Body of pancreas (tissue), 4 donors: Measurements from ENCODE around the gene ADCY6. TPM values are rescaled to one million over a fixed set of nuclear protein-coding genes. Genes with fewer than 3 reads are reported as not detected.

Experiments used
- ATAC-seq: fragments of 150-250 bp; one replicate; pipeline ENCODE4 v1.9.1; 2016
- DNase-seq, 4 donors: peaks; one replicate each; pipeline ENCODE4 v3.0.0-alpha.2; 2019
- H3K27ac ChIP-seq, 4 donors: fragments of 200-600 bp; sonication (generic); 1 replicate in 3 of 4; 2 replicates in 1 of 4; pipeline versions ENCODE4 v1.5.1 to v1.6.1; 2016 to 2019; ENCODE audit warnings: mild to moderate bottlenecking in 1 of 4, mixed read lengths in 1 of 4, moderate library complexity in 1 of 4
- H3K27me3 ChIP-seq, 2 donors: fragments of 200-600 bp; sonication (generic); one replicate each; pipeline ENCODE4 v1.6.0; 2016; ENCODE audit warnings: mild to moderate bottlenecking in 1 of 2
- H3K36me3 ChIP-seq, 2 donors: fragments of 200-600 bp; sonication (generic); replicated peaks in 1 of 2; 2 replicates each; pipeline ENCODE4 v1.5.1; 2016; ENCODE audit warnings: low read depth in 2 of 2; ENCODE audit not compliant: insufficient read depth in 1 of 2
- H3K4me1 ChIP-seq: fragments of 200-600 bp; sonication (generic); one replicate; pipeline ENCODE4 v1.6.0; 2016
- H3K4me3 ChIP-seq, 2 donors: fragments of 200-600 bp; sonication (generic); 1 replicate in 1 of 2; 2 replicates in 1 of 2; pipeline ENCODE4 v1.5.1; 2016 to 2019
- H3K9me3 ChIP-seq, 3 donors: fragments of 200-600 bp; sonication (generic); 1 replicate in 2 of 3; 2 replicates in 1 of 3; pipeline ENCODE4 v1.5.1; 2016
- CTCF ChIP-seq, 7 experiments: fragments of 450-650 bp in 4 of 7; fragments of 200-600 bp in 3 of 7; sonication (generic) in 3 of 7; IDR thresholded peaks; one replicate each; pipeline ENCODE4 v1.5.1; 2016 to 2019; ENCODE audit warnings: antibody characterized with exemption in 7 of 7
- POLR2A ChIP-seq, 3 donors: fragments of 450-650 bp; IDR thresholded peaks; one replicate each; pipeline ENCODE4 v1.6.1; 2016; ENCODE audit warnings: antibody characterized with exemption in 3 of 3, mild to moderate bottlenecking in 2 of 3
- WGBS, 2 donors: methylation state at CpG; one replicate each; pipeline ENCODE4 v1.1.5; 2017; 5-methylcytosine and 5-hydroxymethylcytosine counted together
- intact Hi-C: fragments of 100-400 bp; cut with DNase I; formaldehyde crosslinking; loops from one replicate; pipeline ENCODE4 v1.15.1; 2023
- microRNA-seq, 2 donors: library from miRNA; unstranded; fragments of <30 nt; microRNA quantifications; one replicate each; pipeline ENCODE4, GENCODE V29; 2016; ENCODE audit warnings: borderline number of aligned reads in 2 of 2, borderline replicate concordance in 2 of 2
- small RNA-seq: library from RNA; depleted of rRNA; stranded (forward); fragments of <200 nt; gene quantifications from one replicate; pipeline ENCODE3, GENCODE V24; 2016
- total RNA-seq, 2 donors: library from RNA; depleted of rRNA; stranded (reverse); fragments of >200 nt; gene quantifications; one replicate each; pipeline ENCODE4 v1.1.0, GENCODE V29; 2016

Gene ADCY6
- total RNA-seq, 2 donors from 2014 or later: 38.6 to 59.1 TPM

GRCh38 chr12:48717252-48717695 is 71.6 kb downstream of the ADCY6 start:
- no peak for ATAC-seq
- TF ChIP-seq CTCF (IDR thresholded peaks at IDR 0.05) (no peak), POLR2A (IDR thresholded peaks at IDR 0.05) (no peak)
- no peaks in the 10 kb centered on the region for H3K9me3 ChIP-seq
- WGBS, 2 donors: 9 to 12% methylated on average over 21 of the region's 21 CpGs
- H3K4me3 ChIP-seq: peak overlapping the region; percentile 5 to 25
- H3K36me3 ChIP-seq: no peaks in the 10 kb centered on the region
- H3K27me3 ChIP-seq: no peaks in the 10 kb centered on the region
- intact Hi-C loops: no loop called here
- H3K27ac ChIP-seq: peak overlapping the region; percentile 84 to 97 (median 92)
- H3K4me1 ChIP-seq: peaks cover 33% of the 10 kb centered on the region
- no peak for DNase-seq

GRCh38 chr12:48716493-48717251 is 72.2 kb downstream of the ADCY6 start, which contains the start of gene CCNT1:
CCNT1 (minus strand) TSS chr12:48716707; CDS start chr12:48716675, 32 bp downstream.
- peak within 1 kb of the TSS; percentile 46 to 76 for H3K4me3 ChIP-seq
- H3K27ac ChIP-seq: peak within 1 kb of the TSS; percentile 84 to 97 (median 92)
- peak; percentile 53 to 93 (median 93) for TF ChIP-seq POLR2A (IDR thresholded peaks at IDR 0.05)
- TF ChIP-seq CTCF (IDR thresholded peaks at IDR 0.05): peak in 4 of 7 experiments; percentile 42 to 62 (median 54)
- peak; percentile 98 to 99 (median 98) for DNase-seq
- peaks cover 33% of the 10 kb centered on the region for H3K4me1 ChIP-seq
- H3K27me3 ChIP-seq: no peaks in the 10 kb centered on the region
- intact Hi-C loops: no loop called here
- peak; percentile 98 for ATAC-seq
- WGBS, 2 donors: 0 to 1% methylated on average over 21 to 61 of the region's 61 CpGs
- H3K9me3 ChIP-seq: no peaks in the 10 kb centered on the region
- peaks cover 0 to 3% of the 10 kb centered on the region in 2 donors for H3K36me3 ChIP-seq

Small RNAs within 50 kb of the gene (microRNA-seq; reads per million reads assigned to microRNA genes)
- 0 to 0.90 reads per million in 2 donors for gene MIR4701

Small RNAs within 50 kb of the gene (small RNA-seq; reads per million reads assigned to genes)
- gene MIR4701: not detected
- gene RF00019: not detected

Other genes starting within 250 kb of the ADCY6 start
- not detected for gene LALBA, start 219.0 kb downstream of the ADCY6 start, total RNA-seq
- 10 to 100 TPM; 19.1 to 20.0 TPM for gene KANSL2, start 106.9 kb downstream of the ADCY6 start, total RNA-seq
- gene CCNT1, start 72.4 kb downstream of the ADCY6 start, total RNA-seq: 10 to 100 TPM; 12.5 to 31.6 TPM
- 1 to 10 TPM; 4.0 to 6.7 TPM for gene CACNB3, start 29.4 kb upstream of the ADCY6 start, total RNA-seq
- 10 to 100 TPM; 37.4 to 50.8 TPM for gene DDX23, start 63.1 kb upstream of the ADCY6 start, total RNA-seq
- 1 to 10 TPM in 1 of 2 donors, not detected in 1; 1.6 TPM for gene RND1, start 76.8 kb upstream of the ADCY6 start, total RNA-seq
- gene FKBP11, start 136.4 kb upstream of the ADCY6 start, total RNA-seq: 10 to 100 TPM; 31.1 to 98.6 TPM
- gene ARF3, start 168.4 kb upstream of the ADCY6 start, total RNA-seq: 10 to 100 TPM; 22.3 to 24.1 TPM
- gene WNT10B, start 182.6 kb upstream of the ADCY6 start, total RNA-seq: 1 to 10 TPM in 1 of 2 donors, not detected in 1; 1.3 TPM
- not detected for gene WNT1, start 189.2 kb upstream of the ADCY6 start, total RNA-seq
- gene DDN, start 210.3 kb upstream of the ADCY6 start, total RNA-seq: under 1 TPM in 1 of 2 donors, not detected in 1; 0.66 TPM
- 10 to 100 TPM; 25.4 to 26.4 TPM for gene PRKAG1, start 229.7 kb upstream of the ADCY6 start, total RNA-seq